HG02870 (cell line): ENCODE measurements around the gene ST3GAL2.
"Not testable (repeated sequence)": the region's sequence is repeated elsewhere in the genome, so short reads cannot be mapped to it uniquely, and the experiment has no call there.

Experiments used
- ATAC-seq: cut with Tn5 transposase; IDR thresholded peaks from one replicate; pipeline ENCODE4 v1.9.1; 2021; ENCODE audit warnings: mild to moderate bottlenecking, moderate library complexity; ENCODE audit not compliant: unreplicated experiment

ST3GAL2 gene

GRCh38 chr16:70349783-70350182 lies 89.1 kb downstream of the ST3GAL2 start:
- no peak for ATAC-seq

GRCh38 chr16:70348991-70349390 lies 89.9 kb downstream of the ST3GAL2 start:
- ATAC-seq: no peak

- ATAC-seq: no peak
These were observed 93.1 kb downstream of the ST3GAL2 start for GRCh38 chr16:70345840-70346239.

GRCh38 chr16:70342016-70342415 lies 96.9 kb downstream of the ST3GAL2 start:
- ATAC-seq: no peak

- ATAC-seq: no peak
These were observed 97.3 kb downstream of the ST3GAL2 start for GRCh38 chr16:70341600-70341999.

- ATAC-seq: no peak
These were observed 101.1 kb downstream of the ST3GAL2 start for GRCh38 chr16:70337814-70338213.

DNA sequence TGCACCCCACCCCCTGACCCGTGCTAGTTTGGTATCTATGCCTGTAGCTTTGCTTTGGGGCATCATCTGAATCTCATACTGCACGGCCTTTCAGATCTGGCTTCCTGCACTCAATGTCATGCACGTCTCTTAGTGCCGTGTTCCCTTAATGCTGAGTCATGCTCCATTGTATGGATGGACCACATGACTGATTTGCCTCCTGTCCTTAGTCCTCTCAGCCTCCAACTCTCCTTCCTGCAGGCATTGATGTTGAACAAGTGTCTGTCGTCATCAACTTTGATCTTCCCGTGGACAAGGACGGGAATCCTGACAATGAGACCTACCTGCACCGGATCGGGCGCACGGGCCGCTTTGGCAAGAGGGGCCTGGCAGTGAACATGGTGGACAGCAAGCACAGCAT lies 106.2 kb downstream of the ST3GAL2 start:
- not testable (repeated sequence) for ATAC-seq

GRCh38 chr16:70331588-70332358 lies 107.1 kb downstream of the ST3GAL2 start:
- ATAC-seq: no peak

DNA sequence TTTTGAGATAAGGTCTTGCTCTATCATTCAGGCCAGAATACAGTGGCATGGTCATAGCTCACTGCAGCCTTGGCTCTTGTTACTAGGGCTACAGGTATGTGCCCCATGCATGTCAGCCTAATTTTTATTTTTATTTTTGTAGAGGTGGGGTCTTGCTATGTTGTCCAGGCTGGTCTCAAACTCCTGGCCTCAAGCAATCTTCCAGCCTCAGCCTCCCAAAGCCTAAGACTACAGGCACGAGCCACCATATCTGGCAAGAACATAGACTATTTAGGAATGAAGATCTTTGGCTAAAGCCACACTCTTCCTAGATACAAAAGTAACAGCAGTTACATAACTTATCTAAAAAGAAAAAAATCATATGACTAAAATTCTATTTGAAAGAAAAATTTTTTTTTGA lies 107.8 kb downstream of the ST3GAL2 start:
- no peak for ATAC-seq
